ENCODE measurements around the gene PRR35. TPM values are rescaled to one million over a fixed set of nuclear protein-coding genes. Genes with fewer than 3 reads are reported as not detected.

The PRR35 gene
- total and polyA plus RNA-seq, 7 donors = not detected

- DNase-seq = peak; percentile 75 to 90
- peaks cover 0 to 14% of the 10 kb centered on the region in 2 donors for H3K36me3 ChIP-seq (ENCODE audit: insufficient read depth in 1 of 2, low read depth in 1 of 2)
- WGBS, 3 donors = 27 to 57% (median 37%) methylated on average over 19 to 21 of the region's 21 CpGs
These were observed 26.1 kb upstream of the PRR35 start for GRCh38 chr16:534135-534534.

GRCh38 chr16:534856-535445 is 25.2 kb upstream of the PRR35 start:
- H3K4me3 ChIP-seq = peak overlapping the region; percentile 45
- DNase-seq = peak in 1 of 2 donors; percentile 89
- TF ChIP-seq CTCF (IDR thresholded peaks at IDR 0.05) = no peak
- intact Hi-C loops (cut with DNase I) = no loop called here
- WGBS, 3 donors = 63 to 78% (median 64%) methylated on average over 27 of the region's 27 CpGs
- peak; percentile 79 to 88 (median 84) for ATAC-seq
- H3K36me3 ChIP-seq (ENCODE audit: insufficient read depth in 1 of 2, low read depth in 1 of 2) = peaks cover 0 to 14% of the 10 kb centered on the region in 2 donors
- H3K27ac ChIP-seq = peak overlapping the region; percentile 85
- no peaks in the 10 kb centered on the region for H3K9me3 ChIP-seq
- no peaks in the 10 kb centered on the region for H3K27me3 ChIP-seq (ENCODE audit: insufficient read depth in 3 of 3, low read length in 2 of 3)
- H3K4me1 ChIP-seq = peaks cover 42% of the 10 kb centered on the region

More at GRCh38 chr16:534135-534534, 26.1 kb upstream of the PRR35 start:
- H3K9me3 ChIP-seq = no peaks in the 10 kb centered on the region
- intact Hi-C loops (cut with DNase I) = no loop called here
- H3K27me3 ChIP-seq (ENCODE audit: insufficient read depth in 3 of 3, low read length in 2 of 3) = no peaks in the 10 kb centered on the region
- peaks cover 51% of the 10 kb centered on the region for H3K4me1 ChIP-seq
- peak overlapping the region; percentile 85 for H3K27ac ChIP-seq
- peak overlapping the region; percentile 45 for H3K4me3 ChIP-seq
- no peak for TF ChIP-seq CTCF (IDR thresholded peaks at IDR 0.05)
- peak; percentile 48 to 65 (median 58) for ATAC-seq

- Histone ChIP-seq H3K27me3 (ENCODE audit: insufficient read depth in 3 of 3, low read length in 2 of 3) (no peaks in the 10 kb centered on the region), H3K27ac (peak overlapping the region; percentile 85), H3K9me3 (no peaks in the 10 kb centered on the region), H3K36me3 (ENCODE audit: insufficient read depth in 1 of 2, low read depth in 1 of 2) (peaks cover 0 to 20% of the 10 kb centered on the region in 2 donors), H3K4me1 (peaks cover 36% of the 10 kb centered on the region), H3K4me3 (peak overlapping the region; percentile 45)
- ATAC-seq (peak; percentile 79 to 87 (median 83)), DNase-seq (peak; percentile 82 to 91)
- WGBS, 3 donors = 50 to 64% (median 53%) methylated on average over 34 to 39 of the region's 39 CpGs
- intact Hi-C loops (cut with DNase I) = no loop called here
- TF ChIP-seq CTCF (IDR thresholded peaks at IDR 0.05) = peak; percentile 17
These were observed 24.5 kb upstream of the PRR35 start for GRCh38 chr16:535446-536405.

GRCh38 chr16:536746-537145 is 23.4 kb upstream of the PRR35 start:
- Histone ChIP-seq H3K36me3 (ENCODE audit: insufficient read depth in 1 of 2, low read depth in 1 of 2) (peaks cover 0 to 22% of the 10 kb centered on the region in 2 donors), H3K4me1 (peaks cover 36% of the 10 kb centered on the region), H3K9me3 (no peaks in the 10 kb centered on the region), H3K4me3 (no peak overlapping the region), H3K27me3 (ENCODE audit: insufficient read depth in 3 of 3, low read length in 2 of 3) (no peaks in the 10 kb centered on the region), H3K27ac (no peak overlapping the region)
- TF ChIP-seq CTCF (IDR thresholded peaks at IDR 0.05) = no peak
- 70 to 83% (median 73%) methylated on average over 17 of the region's 17 CpGs for WGBS, 3 donors
- no peak for DNase-seq
- intact Hi-C loops (cut with DNase I) = no loop called here
- ATAC-seq = no peak
